HEK293 (cell line): ENCODE data around the gene TSPAN11.

Experiments
- CTCF ChIP-seq: fragments of 450-650 bp; formaldehyde crosslinking; IDR thresholded peaks from 2 replicates; pipeline ENCODE4 v1.5.1; 2016; ENCODE audit warnings: missing biosample characterization, missing genetic modification characterization
- HOXA7 ChIP-seq: sonication (generic); formaldehyde crosslinking; IDR thresholded peaks from 2 replicates; pipeline ENCODE4 v1.8.1; 2022; ENCODE audit warnings: missing genetic modification reagents, borderline replicate concordance
- HOXC10 ChIP-seq: sonication (generic); formaldehyde crosslinking; IDR thresholded peaks from 2 replicates; pipeline ENCODE4 v1.8.1; 2023; ENCODE audit warnings: mild to moderate bottlenecking, missing genetic modification reagents
- REST ChIP-seq: fragments of 450-650 bp; formaldehyde crosslinking; IDR thresholded peaks from 2 replicates; pipeline ENCODE4 v1.5.1; 2016; ENCODE audit warnings: missing biosample characterization, missing genetic modification characterization
- SETDB1 ChIP-seq: IDR thresholded peaks from one replicate; pipeline ENCODE4 v1.6.1; 2017; ENCODE audit warnings: mild to moderate bottlenecking, low read length, moderate library complexity, mixed read lengths; ENCODE audit not compliant: insufficient read length
- TRIM28 ChIP-seq: IDR thresholded peaks from 2 replicates; pipeline ENCODE4 v1.6.1; 2011; ENCODE audit warnings: low read length, control low read depth, borderline replicate concordance
- ZIC2 ChIP-seq: fragments of 450-650 bp; formaldehyde crosslinking; IDR thresholded peaks from 2 replicates; pipeline ENCODE4 v1.5.1; 2016; ENCODE audit warnings: missing biosample characterization, missing genetic modification characterization
- ZNF157 ChIP-seq: fragments of 450-650 bp; formaldehyde crosslinking; IDR thresholded peaks from 2 replicates; pipeline ENCODE4 v1.5.1; 2016; ENCODE audit warnings: missing biosample characterization, missing genetic modification characterization
- ZNF335 ChIP-seq: fragments of 450-650 bp; formaldehyde crosslinking; conservative IDR thresholded peaks from 2 replicates; pipeline ENCODE4 v1.5.1; 2016; ENCODE audit warnings: missing biosample characterization, missing genetic modification characterization
- ZNF600 ChIP-seq: fragments of 450-650 bp; formaldehyde crosslinking; IDR thresholded peaks from 2 replicates; pipeline ENCODE4 v1.5.1; 2016; ENCODE audit warnings: missing biosample characterization, missing genetic modification characterization
- ZNF654 ChIP-seq: fragments of 450-650 bp; formaldehyde crosslinking; IDR thresholded peaks from 2 replicates; pipeline ENCODE4 v1.5.1; 2016; ENCODE audit warnings: low read depth, missing biosample characterization, missing genetic modification characterization
- ZNF776 ChIP-seq: fragments of 450-650 bp; formaldehyde crosslinking; IDR thresholded peaks from 2 replicates; pipeline ENCODE4 v1.5.0; 2017; ENCODE audit warnings: missing biosample characterization, missing genetic modification characterization, borderline replicate concordance

GRCh38 chr12:31018790-31019505, 92.4 kb downstream of the TSPAN11 start:
- TF ChIP-seq CTCF (tag by site-specific recombination) (no peak), ZNF600 (no peak), ZNF776 (tag by site-specific recombination) (no peak), HOXA7 (no peak), ZNF654 (no peak), REST (tag by site-specific recombination) (no peak), ZNF335 (no peak), SETDB1 (no peak), HOXC10 (CRISPR knock-in tag) (no peak), ZNF157 (tag by site-specific recombination) (no peak), ZIC2 (tag by site-specific recombination) (no peak), TRIM28 (no peak)
